Thymus (tissue), 11 donors: Measurements from ENCODE around the gene HACD1. TPM values are rescaled to one million over a fixed set of nuclear protein-coding genes. Genes with fewer than 3 reads are reported as not detected.

ENCODE experiments used
- DNase-seq, 9 donors: peaks; one replicate each; pipeline ENCODE4 v3.0.0-alpha.2; 2013; ENCODE audit warnings: low spot score in 9 of 9, low read depth in 6 of 9, missing footprints in 1 of 9
- H3K27ac ChIP-seq, 2 donors: one replicate each; pipeline ENCODE4 v1.5.1; 2013; ENCODE audit warnings: control low read depth in 1 of 2, low read depth in 1 of 2, low read length in 1 of 2, mild to moderate bottlenecking in 1 of 2, moderate library complexity in 1 of 2
- H3K27me3 ChIP-seq, 2 donors: one replicate each; pipeline ENCODE4 v1.5.1; 2013; ENCODE audit warnings: low read length in 1 of 2; ENCODE audit not compliant: control insufficient read depth in 2 of 2, insufficient read depth in 1 of 2
- H3K36me3 ChIP-seq, 2 donors: one replicate each; pipeline ENCODE4 v1.5.1; 2013; ENCODE audit warnings: low read length in 1 of 2, mild to moderate bottlenecking in 1 of 2, moderate library complexity in 1 of 2; ENCODE audit not compliant: control insufficient read depth in 2 of 2, insufficient read depth in 2 of 2
- H3K4me1 ChIP-seq, 2 donors: one replicate each; pipeline ENCODE4 v1.5.1; 2013; ENCODE audit warnings: low read length in 2 of 2; ENCODE audit not compliant: control insufficient read depth in 2 of 2, insufficient read depth in 2 of 2
- H3K4me3 ChIP-seq, 2 donors: one replicate each; pipeline ENCODE4 v1.5.1; 2013; ENCODE audit warnings: low read length in 2 of 2, control low read depth in 1 of 2, mild to moderate bottlenecking in 1 of 2
- H3K9me3 ChIP-seq, 2 donors: one replicate each; pipeline ENCODE4 v1.5.1; 2013; ENCODE audit warnings: low read length in 1 of 2, mild to moderate bottlenecking in 1 of 2; ENCODE audit not compliant: control insufficient read depth in 2 of 2, insufficient read depth in 1 of 2
- WGBS: extraction: QIAGEN DNeasy Blood & Tissue Kit; methylation state at CpG from one replicate; pipeline ENCODE4 v1.1.7; 2013; 5-methylcytosine and 5-hydroxymethylcytosine counted together
- polyA plus RNA-seq: library from polyadenylated mRNA; stranded (reverse); fragments of 200-250 nt; gene quantifications from one replicate; pipeline ENCODE4 v1.2.3, GENCODE V29; 2013
- total RNA-seq: library from RNA; stranded (reverse); fragments of 120-200 nt; gene quantifications from one replicate; pipeline ENCODE4 v1.2.4, GENCODE V29; 2013
- donor health status: healthy.

HACD1 gene
- total and polyA plus RNA-seq, 2 donors = 7.3 to 11.6 TPM

DNA sequence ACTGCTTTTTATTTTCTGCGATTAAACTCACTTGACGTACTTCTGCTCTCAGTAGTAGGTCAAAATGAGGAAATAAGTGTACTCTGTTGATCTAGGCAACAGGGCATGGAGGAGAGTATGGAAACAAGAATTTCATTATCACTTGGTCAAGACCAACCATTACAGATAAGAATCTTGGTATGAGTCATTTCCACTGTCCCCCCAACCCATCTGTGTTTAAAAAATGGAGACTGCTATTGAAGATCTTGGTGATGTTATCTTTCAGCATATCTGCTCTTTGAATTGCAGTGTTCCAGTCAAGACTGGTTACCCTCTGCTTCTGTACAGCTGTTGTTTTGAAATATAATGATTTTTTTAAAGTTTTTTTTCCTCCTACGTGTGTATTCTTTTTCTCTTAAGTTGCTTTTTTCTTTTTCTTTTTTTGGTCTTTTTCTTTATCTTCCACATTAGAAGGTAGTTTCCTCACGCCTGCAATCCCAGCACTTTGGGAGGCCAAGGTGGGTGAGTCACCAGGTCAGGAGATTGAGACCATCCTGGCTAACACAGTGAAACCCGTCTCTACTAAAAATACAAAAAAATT is 38.5 kb upstream of the HACD1 start:
- H3K27me3 ChIP-seq = no peaks in the 10 kb centered on the region
- H3K36me3 ChIP-seq = peaks cover 6 to 16% of the 10 kb centered on the region in 2 donors
- peak in 4 of 9 donors; percentile 48 to 74 (median 54) for DNase-seq
- H3K4me3 ChIP-seq = no peak overlapping the region
- peak overlapping the region; percentile 80 to 81 for H3K27ac ChIP-seq
- WGBS = 52% methylated on average over 5 of the region's 5 CpGs
- H3K4me1 ChIP-seq = peaks cover 25 to 31% of the 10 kb centered on the region in 2 donors
- H3K9me3 ChIP-seq = peaks cover 0 to 1% of the 10 kb centered on the region in 2 donors

DNA sequence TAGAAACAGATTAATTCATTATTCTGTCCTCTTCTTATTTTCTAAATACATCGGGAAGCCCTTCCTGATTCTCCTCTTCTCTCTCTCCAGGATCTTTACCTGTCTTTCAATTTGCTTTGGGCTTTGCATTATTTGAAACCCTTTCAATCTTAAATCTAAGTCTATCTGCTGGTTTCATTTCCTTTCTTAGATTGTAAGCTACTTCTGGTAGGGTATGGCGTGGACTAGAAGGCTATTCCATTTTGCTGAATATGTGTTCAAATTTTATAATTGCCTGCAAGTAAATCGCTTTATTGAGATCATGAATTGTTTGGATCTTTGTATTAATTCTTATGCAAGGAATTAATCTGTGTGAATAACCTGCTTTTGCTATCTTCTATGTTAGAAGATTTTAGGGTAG is 37.8 kb upstream of the HACD1 start:
- no peak for DNase-seq
- H3K4me1 ChIP-seq = peaks cover 23 to 29% of the 10 kb centered on the region in 2 donors

DNA sequence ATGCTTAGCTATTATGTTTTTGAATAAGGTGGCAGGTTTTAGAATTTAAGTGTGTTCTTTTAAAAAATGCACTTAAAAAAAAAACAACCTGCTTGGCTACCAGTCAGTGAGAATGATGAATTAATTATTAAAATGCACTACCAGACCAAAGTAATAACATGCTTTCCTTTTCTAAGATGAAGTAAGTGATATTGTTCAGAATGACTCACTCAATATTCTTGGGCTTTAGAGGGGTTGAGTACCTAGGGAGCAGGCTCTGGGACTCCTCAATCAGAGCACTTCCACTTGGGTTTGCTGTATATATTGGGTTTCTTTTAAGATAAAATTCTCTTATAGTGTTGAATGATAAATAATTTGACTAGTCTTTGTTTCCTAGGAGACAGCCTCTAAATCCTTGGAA is 35.4 kb upstream of the HACD1 start:
- Histone ChIP-seq H3K9me3 (peaks cover 1 to 4% of the 10 kb centered on the region in 2 donors), H3K4me1 (peaks cover 20 to 41% of the 10 kb centered on the region in 2 donors)

More for the DNA sequence above, 37.8 kb upstream of the HACD1 start:
- Histone ChIP-seq H3K4me3 (no peak overlapping the region), H3K9me3 (peaks cover 0 to 1% of the 10 kb centered on the region in 2 donors), H3K27ac (peak overlapping the region in 1 of 2 donors; percentile 80), H3K27me3 (no peaks in the 10 kb centered on the region), H3K36me3 (peaks cover 6 to 20% of the 10 kb centered on the region in 2 donors)
- 96% methylated on average over 3 of the region's 3 CpGs for WGBS

DNA sequence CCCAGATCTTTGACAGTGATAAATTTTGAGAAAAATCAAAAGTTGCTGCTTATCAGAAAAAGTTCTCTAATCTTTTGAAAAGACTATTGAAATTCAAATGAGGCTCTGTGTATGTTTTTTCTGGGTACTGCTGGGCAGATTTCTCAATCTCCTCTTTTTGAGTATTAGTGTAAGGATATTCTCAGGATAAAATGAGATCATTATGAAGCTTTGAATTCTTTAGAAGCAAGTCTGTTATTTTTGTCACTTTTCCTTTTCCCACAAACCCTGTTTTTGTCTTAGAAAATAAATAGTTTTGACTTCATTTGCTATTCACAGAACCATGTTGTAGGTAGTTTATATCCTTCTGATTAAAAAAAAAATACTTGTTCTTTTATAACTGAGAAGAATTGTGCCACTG is 34.7 kb upstream of the HACD1 start:
- peaks cover 6 to 28% of the 10 kb centered on the region in 2 donors for H3K36me3 ChIP-seq
- no peak for DNase-seq
- H3K27ac ChIP-seq = no peak overlapping the region
- H3K4me1 ChIP-seq = peaks cover 19 to 42% of the 10 kb centered on the region in 2 donors
- H3K9me3 ChIP-seq = peaks cover 1 to 4% of the 10 kb centered on the region in 2 donors
- H3K27me3 ChIP-seq = no peaks in the 10 kb centered on the region
- no peak overlapping the region for H3K4me3 ChIP-seq

More for the DNA sequence above, 35.4 kb upstream of the HACD1 start:
- DNase-seq = no peak
- Histone ChIP-seq H3K36me3 (peaks cover 6 to 28% of the 10 kb centered on the region in 2 donors), H3K4me3 (no peak overlapping the region), H3K27me3 (no peaks in the 10 kb centered on the region), H3K27ac (no peak overlapping the region)

DNA sequence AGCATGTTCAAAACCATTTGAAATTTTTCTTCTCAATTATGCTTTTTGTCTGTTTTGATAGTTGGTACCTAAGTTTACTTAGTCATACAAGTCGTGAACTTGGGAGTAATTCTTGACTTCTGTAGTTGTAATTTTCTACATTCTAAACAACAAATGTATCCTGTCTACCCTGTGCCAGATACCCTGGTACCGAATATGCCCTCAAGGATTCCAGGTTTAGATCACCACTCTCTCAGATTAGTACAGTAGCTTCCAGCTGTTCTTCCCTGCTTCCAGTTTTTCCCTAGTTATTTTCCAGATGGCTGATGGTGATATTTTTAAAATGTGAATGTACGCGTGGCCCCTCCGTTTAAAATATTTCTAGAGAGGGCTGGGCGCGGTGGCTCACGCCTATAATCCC is 33.2 kb upstream of the HACD1 start:
- Histone ChIP-seq H3K9me3 (peaks cover 1 to 4% of the 10 kb centered on the region in 2 donors), H3K4me1 (peaks cover 20 to 36% of the 10 kb centered on the region in 2 donors), H3K4me3 (no peak overlapping the region), H3K27ac (no peak overlapping the region), H3K36me3 (peaks cover 6 to 24% of the 10 kb centered on the region in 2 donors), H3K27me3 (no peaks in the 10 kb centered on the region)
- WGBS = 98% methylated on average over 8 of the region's 8 CpGs
- no peak for DNase-seq

DNA sequence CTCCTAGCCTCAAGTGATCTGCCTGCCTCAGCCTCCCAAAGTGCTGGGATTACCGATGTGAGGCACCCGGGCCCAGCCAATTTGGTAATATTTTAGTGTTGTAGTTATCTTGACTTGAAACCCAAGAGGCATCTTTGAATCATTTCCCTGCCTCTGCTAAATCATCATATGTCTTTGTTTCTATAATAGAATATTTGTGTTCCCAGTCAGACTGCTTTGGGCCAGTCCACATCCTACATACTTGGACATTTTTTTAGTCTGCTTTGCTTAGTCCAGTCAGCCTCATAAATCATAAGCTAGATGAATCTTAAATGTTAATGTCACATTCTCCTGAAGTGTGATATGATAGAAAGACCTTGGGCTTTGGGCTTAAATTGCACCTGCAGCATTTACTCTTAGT is 32.7 kb upstream of the HACD1 start:
- no peak overlapping the region for H3K27ac ChIP-seq
- DNase-seq = no peak
- 93% methylated on average over 2 of the region's 2 CpGs for WGBS
- H3K36me3 ChIP-seq = peaks cover 6 to 24% of the 10 kb centered on the region in 2 donors
- no peak overlapping the region for H3K4me3 ChIP-seq
- H3K9me3 ChIP-seq = peaks cover 1 to 4% of the 10 kb centered on the region in 2 donors
- no peaks in the 10 kb centered on the region for H3K27me3 ChIP-seq
- peaks cover 20 to 40% of the 10 kb centered on the region in 2 donors for H3K4me1 ChIP-seq

DNA sequence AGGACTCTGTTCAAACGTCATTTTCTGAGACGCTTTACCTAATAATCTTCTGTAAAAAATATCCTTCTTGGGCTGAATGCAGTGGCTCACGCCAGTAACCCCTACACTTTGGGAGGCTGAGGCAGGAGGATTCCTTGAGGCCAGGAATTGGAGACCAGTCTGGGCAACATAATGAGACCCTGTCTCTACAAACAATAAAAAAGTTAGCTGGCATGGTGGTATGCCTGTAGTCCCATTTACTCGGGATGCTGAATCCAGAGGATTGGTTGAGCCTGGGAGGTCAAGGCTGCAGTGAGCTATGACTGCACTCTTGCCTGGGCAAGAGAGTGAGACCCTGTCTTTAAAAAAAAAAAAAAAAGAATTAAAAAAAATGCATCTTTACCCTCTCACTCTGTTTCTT is 31.9 kb upstream of the HACD1 start:
- Histone ChIP-seq H3K9me3 (peaks cover 1 to 4% of the 10 kb centered on the region in 2 donors), H3K4me3 (no peak overlapping the region), H3K27me3 (no peaks in the 10 kb centered on the region), H3K27ac (peak overlapping the region in 1 of 2 donors; percentile 74), H3K36me3 (peaks cover 6 to 24% of the 10 kb centered on the region in 2 donors), H3K4me1 (peaks cover 20 to 40% of the 10 kb centered on the region in 2 donors)
- WGBS = 94% methylated on average over 4 of the region's 4 CpGs
- DNase-seq = no peak

DNA sequence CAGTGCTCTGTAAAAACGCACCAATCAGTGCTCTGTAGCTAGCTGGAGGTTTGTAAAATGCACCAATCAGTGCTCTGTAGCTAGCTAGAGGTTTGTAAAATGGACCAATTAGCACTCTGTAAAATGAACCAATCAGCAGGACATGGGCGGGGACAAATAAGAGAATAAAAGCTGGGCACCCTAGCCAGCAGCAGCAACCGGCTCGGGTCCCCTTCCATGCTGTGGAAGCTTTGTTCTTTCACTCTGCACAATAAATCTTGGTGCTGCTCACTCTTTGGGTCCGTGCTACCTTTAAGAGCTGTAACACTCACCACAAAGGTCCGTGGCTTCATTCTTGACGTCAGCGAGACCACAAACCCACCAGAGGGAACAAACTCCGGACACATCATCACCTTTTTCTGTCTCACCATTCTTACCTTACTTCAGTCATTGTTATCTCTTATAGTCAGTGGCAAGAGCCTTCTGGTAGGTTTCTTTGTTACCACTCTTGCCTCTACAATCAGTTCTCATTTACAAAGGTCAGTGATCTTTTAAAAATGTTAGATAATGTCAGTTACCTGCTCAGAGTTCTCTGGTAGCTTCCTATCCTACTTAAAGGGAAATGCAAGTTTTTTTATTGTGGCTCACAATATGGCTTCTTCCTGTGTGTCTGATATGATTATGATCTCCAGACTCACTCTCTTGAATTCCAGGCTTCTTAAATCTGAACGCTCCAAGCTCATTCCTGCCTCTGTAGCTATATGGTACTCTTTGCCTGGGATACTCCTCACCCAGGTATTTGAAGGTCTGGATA is 31.3 kb upstream of the HACD1 start:
- H3K36me3 ChIP-seq = peaks cover 4 to 19% of the 10 kb centered on the region in 2 donors
- DNase-seq = peak in 2 of 9 donors; percentile 33 to 66
- peaks cover 20 to 40% of the 10 kb centered on the region in 2 donors for H3K4me1 ChIP-seq
- H3K27ac ChIP-seq = peak overlapping the region; percentile 69 to 74
- 53% methylated on average over 10 of the region's 10 CpGs for WGBS
- H3K27me3 ChIP-seq = no peaks in the 10 kb centered on the region
- H3K4me3 ChIP-seq = peak overlapping the region in 1 of 2 donors; percentile 30
- peaks cover 1 to 4% of the 10 kb centered on the region in 2 donors for H3K9me3 ChIP-seq

DNA sequence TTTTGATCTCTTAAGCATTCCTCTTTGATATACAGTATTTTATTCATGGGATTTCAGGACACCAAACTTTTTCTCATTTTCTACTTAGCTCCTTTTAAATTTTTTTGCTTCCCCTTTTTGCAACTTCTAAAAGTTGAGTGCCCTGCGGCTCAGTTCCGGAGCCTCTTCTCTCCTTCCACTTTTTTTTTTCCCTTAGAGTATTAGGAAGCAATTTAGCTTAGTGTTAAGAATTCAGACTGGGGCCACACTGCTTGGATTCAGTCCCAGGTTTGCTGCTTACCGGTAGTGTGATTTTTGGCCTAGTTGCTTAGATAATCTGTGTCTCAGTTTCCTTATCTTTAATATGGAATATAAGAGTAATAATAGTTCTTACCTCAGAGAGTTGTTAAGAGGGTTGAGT is 30.2 kb upstream of the HACD1 start:
- H3K9me3 ChIP-seq = peaks cover 0 to 4% of the 10 kb centered on the region in 2 donors
- no peak for DNase-seq
- 15% methylated on average over 3 of the region's 3 CpGs for WGBS
- H3K27ac ChIP-seq = no peak overlapping the region
- peak overlapping the region in 1 of 2 donors; percentile 14 for H3K4me3 ChIP-seq
- no peaks in the 10 kb centered on the region for H3K27me3 ChIP-seq
- H3K36me3 ChIP-seq = peaks cover 0 to 13% of the 10 kb centered on the region in 2 donors
- peaks cover 20 to 44% of the 10 kb centered on the region in 2 donors for H3K4me1 ChIP-seq
